GM10266 (cell line): ENCODE measurements around the gene TRAPPC2L.

Experiments used
- DNase-seq: peaks from one replicate; pipeline ENCODE4 v3.0.0; 2012; ENCODE audit errors: extremely low spot score
- TF ChIP-seq, protein P1 (sequence below): IDR thresholded peaks from 2 replicates; pipeline ENCODE4 v1.5.1; 2012; ENCODE audit warnings: mild to moderate bottlenecking, low read depth; ENCODE audit not compliant: control insufficient read depth, insufficient read depth; ENCODE audit errors: missing control alignments

Gene TRAPPC2L

DNA sequence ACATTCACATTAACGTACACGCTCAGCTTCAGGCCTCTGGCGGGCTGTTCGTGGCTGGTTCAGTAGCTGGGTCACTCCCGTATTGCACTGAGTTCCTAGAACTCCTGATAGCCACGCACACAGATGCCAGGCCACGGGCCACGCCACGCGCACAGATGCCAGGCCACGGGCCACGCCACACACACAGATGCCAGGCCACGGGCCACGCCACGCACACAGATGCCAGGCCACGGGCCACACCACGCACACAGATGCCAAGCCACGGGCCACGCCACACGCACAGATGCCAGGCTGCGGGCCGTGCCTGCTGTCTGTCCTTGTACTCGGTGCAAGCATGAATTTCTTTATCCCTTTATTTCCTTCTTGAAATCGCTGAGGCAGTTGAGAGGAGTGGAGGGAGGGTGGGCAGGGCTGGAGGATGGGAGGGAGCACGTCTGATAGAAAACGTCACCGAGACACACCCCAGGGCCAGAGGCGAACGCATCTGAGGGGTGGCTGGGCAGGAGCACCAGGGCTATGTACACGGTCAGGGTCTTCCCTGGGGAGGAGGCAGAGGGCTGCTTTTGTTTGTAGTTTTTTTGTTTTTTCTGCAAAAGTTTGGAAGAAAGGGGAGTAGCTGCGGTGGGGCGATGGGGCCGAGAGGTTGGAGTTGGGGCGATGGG lies 18.1 kb downstream of the TRAPPC2L start:
- no peak for DNase-seq
- TF ChIP-seq, protein P1, sequence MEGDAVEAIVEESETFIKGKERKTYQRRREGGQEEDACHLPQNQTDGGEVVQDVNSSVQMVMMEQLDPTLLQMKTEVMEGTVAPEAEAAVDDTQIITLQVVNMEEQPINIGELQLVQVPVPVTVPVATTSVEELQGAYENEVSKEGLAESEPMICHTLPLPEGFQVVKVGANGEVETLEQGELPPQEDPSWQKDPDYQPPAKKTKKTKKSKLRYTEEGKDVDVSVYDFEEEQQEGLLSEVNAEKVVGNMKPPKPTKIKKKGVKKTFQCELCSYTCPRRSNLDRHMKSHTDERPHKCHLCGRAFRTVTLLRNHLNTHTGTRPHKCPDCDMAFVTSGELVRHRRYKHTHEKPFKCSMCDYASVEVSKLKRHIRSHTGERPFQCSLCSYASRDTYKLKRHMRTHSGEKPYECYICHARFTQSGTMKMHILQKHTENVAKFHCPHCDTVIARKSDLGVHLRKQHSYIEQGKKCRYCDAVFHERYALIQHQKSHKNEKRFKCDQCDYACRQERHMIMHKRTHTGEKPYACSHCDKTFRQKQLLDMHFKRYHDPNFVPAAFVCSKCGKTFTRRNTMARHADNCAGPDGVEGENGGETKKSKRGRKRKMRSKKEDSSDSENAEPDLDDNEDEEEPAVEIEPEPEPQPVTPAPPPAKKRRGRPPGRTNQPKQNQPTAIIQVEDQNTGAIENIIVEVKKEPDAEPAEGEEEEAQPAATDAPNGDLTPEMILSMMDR, result no peak

DNA sequence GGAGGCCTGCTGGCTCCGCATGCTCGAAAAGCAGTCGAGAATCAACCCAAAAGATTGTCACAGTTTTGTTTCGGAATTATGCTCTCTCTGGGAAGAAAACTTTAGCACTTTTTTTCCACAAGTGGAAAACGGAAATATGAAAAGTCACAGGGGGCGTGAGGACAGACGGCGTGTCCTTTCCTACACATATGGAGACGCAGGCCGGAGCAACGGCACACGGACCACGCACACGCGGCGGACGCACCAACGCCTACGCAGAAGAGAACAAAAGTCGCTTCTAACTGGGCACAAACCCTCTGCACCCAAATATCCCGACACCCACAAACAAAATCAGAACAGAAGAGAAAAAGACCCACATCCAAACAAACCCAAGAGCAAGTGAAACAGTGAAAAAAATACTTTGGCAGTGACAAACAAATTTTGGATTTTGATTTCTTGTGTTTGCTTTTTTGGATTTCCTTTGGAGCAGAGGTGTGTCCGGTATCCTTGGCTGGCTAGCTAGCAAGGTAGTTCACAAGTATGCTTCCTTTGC lies 18.8 kb downstream of the TRAPPC2L start:
- TF ChIP-seq, protein P1, result no peak
- no peak for DNase-seq

DNA sequence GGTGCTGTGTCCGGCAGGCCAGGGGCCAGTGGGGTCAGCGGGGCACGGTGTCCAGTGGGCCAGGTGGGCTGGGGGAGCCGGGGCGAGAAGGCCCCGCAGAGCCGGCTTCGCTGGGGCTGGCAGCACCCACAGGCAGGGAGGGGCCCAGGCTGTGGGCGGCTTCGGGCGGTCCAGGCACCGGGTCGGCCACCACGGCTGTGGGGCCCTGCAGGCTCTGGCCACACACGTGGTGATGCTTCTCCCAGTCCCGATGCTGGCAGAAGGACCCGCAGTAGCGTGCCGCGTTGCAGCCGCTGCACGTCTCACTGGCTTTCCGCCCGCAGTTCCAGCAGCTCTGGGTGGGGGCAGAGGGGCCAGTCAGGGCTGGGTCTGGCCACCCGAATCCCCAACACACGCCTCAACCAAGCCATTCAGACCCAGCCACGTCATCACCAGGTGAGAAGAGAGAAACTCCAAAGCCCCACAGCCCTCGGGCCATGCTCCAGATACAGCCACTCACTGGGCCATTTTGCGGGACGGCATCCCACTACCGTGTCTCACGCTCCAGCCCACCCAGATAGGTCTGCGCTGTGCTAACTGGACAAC lies 20.1 kb downstream of the TRAPPC2L start:
- no peak for DNase-seq
- TF ChIP-seq, protein P1, result no peak

DNA sequence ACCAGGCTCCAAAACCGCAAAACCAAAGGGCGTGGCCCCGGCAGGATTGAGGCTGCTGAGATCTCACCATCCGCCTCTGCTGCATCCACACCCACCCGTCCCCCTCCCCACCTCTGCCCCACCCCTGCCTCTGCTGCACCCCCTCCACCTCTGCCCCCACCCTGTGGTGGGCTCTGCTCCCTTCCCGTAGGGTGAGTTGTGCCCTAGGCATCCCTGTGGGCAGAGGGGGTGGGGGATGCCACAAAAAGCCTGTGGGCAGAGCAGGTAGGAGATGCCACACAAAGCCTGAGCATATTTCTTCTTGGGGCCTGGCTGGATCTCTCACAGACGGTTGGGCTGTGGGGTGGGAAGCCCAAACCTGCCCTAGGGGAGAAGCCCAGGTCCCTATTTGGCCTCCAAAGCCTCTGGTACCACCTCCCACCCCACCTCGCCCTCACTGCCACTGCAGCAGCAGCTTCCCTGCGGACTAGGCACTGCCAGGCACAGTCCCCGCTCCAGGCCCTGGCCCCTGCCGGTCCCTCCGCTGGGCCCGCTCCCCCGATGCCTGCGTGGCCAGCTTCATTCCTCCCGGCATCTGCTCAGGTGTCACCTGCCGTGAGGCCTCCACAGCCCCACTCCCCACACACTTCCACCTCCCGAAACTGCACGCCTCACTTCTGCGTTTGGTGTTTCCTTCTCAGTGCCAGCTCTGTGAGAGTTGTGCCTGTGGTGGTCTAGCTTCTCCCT lies 20.8 kb downstream of the TRAPPC2L start:
- TF ChIP-seq, protein P1, result no peak

DNA sequence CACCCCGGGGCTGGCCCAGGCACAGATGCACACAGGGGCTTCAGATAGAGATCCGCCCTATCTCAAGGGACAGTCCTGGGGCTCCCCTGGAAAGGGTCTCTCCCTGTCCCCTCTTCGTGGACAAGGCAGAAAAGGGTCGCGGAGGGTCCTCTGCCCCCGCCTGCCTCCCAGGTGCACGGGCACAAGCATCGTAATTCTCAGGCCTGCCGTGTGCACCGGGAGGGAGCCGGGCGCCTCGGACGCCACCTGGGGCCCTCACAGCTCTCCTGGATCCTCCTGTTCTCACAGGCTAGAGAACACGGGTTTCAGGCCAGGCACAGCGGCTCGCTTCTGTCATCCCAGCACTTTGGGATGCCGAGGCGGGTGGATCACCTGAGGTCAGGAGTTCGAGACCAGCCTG lies 21.4 kb downstream of the TRAPPC2L start:
- TF ChIP-seq, protein P1, result no peak
- no peak for DNase-seq

More for the DNA sequence above, 20.8 kb downstream of the TRAPPC2L start:
- no peak for DNase-seq

DNA sequence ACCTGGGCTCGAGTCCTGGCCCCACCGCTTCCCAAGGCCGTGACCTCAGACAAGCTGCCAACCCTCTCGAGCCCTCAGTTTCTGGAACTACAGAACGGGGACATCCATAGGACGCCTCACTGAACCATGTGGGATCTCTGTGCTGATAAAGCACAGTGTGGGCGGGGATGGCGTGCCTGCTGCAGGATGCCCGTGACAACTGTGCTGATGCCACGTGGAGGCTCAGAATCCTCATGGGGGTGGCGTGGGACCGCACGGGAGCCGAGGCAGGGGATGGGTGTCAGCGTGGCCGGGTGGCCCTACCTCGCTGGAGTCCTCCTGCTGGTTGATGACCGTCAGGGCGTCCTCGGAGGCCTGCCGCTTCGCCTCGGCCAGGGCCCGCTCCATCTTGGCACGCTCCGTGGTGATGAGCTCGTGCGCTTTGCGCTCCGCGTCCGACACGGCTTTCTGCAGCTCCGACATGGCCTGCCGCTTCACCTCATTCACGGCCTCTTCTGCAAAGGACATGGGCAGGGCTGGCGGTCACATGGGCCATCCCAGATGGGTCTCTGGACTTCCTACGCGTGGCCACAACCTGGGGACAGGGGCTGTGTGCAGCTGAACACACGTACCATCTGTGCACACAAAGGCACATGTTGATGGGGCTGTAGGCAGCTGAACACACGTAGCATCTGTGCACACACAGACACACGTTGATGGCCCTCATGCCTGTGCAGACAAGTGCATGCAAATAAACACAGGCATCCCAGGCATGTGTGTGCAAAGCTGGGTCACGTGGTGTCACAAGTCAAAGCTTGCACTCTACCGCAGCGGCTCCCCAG lies 22.2 kb downstream of the TRAPPC2L start:
- TF ChIP-seq, protein P1, result no peak
- DNase-seq, result no peak
